ENCODE measurements around the gene OR6B1.

- TF ChIP-seq CTCF (conservative IDR thresholded peaks at IDR 0.05; ENCODE audit: low read length): no peak
- no peak for TF ChIP-seq EZH2phosphoT487 (IDR thresholded peaks at IDR 0.05; ENCODE audit: borderline replicate concordance)
Observed at GRCh38 chr7:144049491-144049890, 49.4 kb downstream of the OR6B1 start.
